Left cardiac atrium (tissue), 4 donors: ENCODE data around the gene AMZ2. TPM values are rescaled to one million over a fixed set of nuclear protein-coding genes. Genes with fewer than 3 reads are reported as not detected.
"Not testable (repeated sequence)": the region's sequence is repeated elsewhere in the genome, so short reads cannot be mapped to it uniquely, and the experiment has no call there.

Experiments used
- ATAC-seq, 2 donors: fragments of 200-7000 bp; cut with Tn5 transposase; one replicate each; pipeline ENCODE4 v1.9.1; 2020; ENCODE audit warnings: mild to moderate bottlenecking in 2 of 2, moderate library complexity in 2 of 2
- DNase-seq: peaks from one replicate; pipeline ENCODE4 v3.0.0-alpha.2; 2020
- intact Hi-C, 2 donors: fragments of 100-400 bp; cut with DNase I; formaldehyde crosslinking; loops; one replicate each; pipeline versions ENCODE4 v1.14.1 to v1.15.1; 2022 to 2023
- long read RNA-seq: library from polyadenylated mRNA; unstranded; transcript quantifications from one replicate; pipeline ENCODE4 v2.0.0, GENCODE V29; 2021
- total RNA-seq, 2 donors: library from RNA; stranded (reverse); fragmentation: NEBNext Ultra II Directional; extraction: Animal tissue kit (Norgen Biotek cat#: 25700); gene quantifications; one replicate each; pipeline ENCODE4 v1.2.1, GENCODE V29; 2021
- donor health status: DM: no; HTN: yes; CAD: no.
- donor health status: DM: no; HTN: yes; CAD: no; lungs with severe emphysema.
- donor health status: DM: yes; HTN: yes; CAD: no.
- donor health status: Dilated cardiomyopathy.

Gene AMZ2
- 10 to 100 TPM; 71.1 to 77.5 TPM for total RNA-seq
- long read RNA-seq, transcript AMZ2-202 (7 exons, 2,402 nt), result major isoform, 36 of 69 reads
- long read RNA-seq, transcript AMZ2-203 (8 exons, 1,378 nt), result minor isoform, 13 of 69 reads
- long read RNA-seq, partial matches to known transcripts, result 2 of 69 reads
- long read RNA-seq, other reads (novel, unspliced or antisense), result 17 of 69 reads

GRCh38 chr17:68247445-68248198 lies at the start of gene AMZ2:
Gene AMZ2 (plus strand): TSS chr17:68248043. CDS start chr17:68250188, 2,145 bp downstream.
- DNase-seq, result peak; percentile 95
- ATAC-seq, result peak; percentile 99
- intact Hi-C loops, result loop anchor here in 1 of 2 donors (5.0 kb wide), 1 partner anchor 40 kb away; no protein-coding TSS in a partner anchor

DNA sequence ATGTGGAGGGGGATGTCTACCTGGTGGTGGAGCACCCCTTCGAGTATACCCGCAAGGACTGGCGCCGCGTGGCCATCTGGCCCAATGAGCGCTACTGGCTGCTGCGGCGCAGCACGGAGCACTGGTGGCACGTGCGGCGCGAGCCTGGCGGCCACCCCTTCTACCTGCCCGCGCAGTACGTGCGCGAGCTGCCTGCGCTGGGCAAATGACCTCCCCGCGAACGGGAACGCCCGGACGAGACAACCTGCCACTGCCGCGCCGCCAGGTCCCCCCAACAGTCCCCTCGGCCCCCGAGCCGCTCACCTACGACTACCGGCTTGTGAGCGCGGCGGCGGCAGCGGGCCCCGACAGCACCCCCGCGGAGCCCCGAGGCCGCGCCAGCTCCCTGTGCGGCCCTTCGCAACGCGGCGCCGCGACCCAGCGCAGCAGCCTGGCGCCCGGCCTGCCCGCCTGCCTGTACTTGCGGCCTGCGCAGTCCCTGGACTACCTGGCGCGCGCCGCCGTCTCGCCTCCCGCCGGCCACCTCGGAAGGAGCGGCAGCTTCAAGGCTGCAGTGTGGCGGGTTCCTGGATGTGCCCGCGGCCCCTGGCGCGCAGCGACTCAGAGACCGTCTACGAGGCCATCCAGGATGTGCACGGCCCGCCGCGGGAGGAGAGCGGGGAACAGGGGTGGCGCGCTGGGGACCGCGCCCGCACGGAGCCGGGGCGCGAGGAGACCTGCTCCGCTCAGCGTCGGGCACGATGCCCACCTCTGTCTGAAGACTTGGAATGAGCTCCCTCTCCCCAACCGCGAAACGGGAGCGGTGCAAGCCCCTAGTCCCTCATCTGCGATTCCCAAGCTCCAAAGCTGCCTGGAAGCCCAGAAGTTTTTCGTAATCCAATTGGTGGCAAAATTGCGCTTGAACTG lies 48.7 kb upstream of the AMZ2 start:
- intact Hi-C loops, result no loop called here
- peak in 1 of 2 donors; percentile 7 for ATAC-seq
- DNase-seq, result peak; percentile 29

- ATAC-seq, result no peak
- DNase-seq, result no peak
- intact Hi-C loops, result no loop called here
Observed at GRCh38 chr17:68199837-68200688, 47.8 kb upstream of the AMZ2 start.

DNA sequence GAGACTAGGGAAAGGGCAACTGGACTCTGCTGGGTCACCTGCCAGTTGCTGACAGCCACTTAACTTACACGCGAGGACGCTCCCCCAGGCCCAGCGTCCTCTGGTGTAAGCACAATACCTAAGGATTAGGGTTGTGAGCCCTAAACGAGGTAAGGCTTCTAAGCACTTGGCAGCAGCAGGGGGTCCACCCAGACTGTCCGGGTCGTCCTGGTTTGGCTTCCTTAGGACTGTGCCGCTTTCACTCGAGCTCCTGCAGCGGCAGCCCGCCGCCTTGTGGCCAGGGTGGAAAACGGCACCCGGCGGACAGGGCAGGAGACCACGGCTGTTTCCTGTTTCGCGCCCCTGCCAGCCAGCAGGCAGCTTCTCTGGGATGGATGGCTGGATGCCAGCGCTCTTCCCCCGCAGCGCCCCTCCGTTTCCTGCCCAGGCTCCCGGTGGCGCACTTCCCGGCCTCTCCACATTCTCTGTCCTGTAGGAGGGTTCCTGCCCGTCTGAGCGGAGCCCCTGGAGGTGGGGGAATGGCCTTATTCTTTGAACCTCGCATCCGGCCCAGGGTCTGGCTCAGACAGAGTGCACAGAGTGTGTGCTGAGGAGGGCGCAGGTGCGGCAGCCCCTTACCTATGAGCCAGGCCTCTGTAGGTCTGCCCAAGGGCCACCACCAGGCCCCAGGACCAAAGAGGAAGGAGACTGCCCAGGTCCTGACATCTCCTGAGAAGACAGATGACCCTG lies 47.0 kb upstream of the AMZ2 start:
- DNase-seq, result peak; percentile 85
- peak; percentile 58 to 59 for ATAC-seq
- intact Hi-C loops, result no loop called here

- ATAC-seq, intact Hi-C loops, DNase-seq: not testable (repeated sequence)
Observed at GRCh38 chr17:68201418-68201771, 46.4 kb upstream of the AMZ2 start.

- ATAC-seq, DNase-seq, intact Hi-C loops: not testable (repeated sequence)
Observed at GRCh38 chr17:68202321-68202720, 45.5 kb upstream of the AMZ2 start.

DNA sequence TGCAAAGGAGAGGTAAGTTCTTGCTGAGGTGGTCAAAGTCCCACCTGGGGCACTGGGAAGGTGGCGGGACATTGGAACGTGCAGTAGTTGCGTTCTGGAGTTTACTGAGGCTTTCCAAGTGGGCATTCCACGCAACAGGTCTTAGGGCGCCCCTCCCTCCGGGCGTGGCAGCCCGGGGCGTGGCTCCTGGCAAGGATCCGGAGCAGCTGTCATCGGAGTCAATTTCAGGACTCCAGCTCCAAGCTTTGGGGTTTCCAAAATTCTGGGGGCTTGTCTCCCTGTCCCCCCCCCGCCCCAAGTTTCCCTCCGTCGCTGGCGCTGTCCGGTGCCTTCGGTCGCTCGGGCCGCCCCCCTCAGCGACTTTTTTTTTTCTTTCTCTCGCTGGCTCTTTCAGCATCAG lies 43.1 kb upstream of the AMZ2 start:
- peak in 1 of 2 donors; percentile 41 for ATAC-seq

GRCh38 chr17:68205251-68205807 lies 42.5 kb upstream of the AMZ2 start:
- ATAC-seq (peak; percentile 93 to 95), DNase-seq (peak; percentile 95)
- intact Hi-C loops, result loop anchor here in 1 of 2 donors (5.0 kb wide), 1 partner anchor 42 kb away; the partner anchor contains the start of gene AMZ2

More for the DNA sequence above, 43.1 kb upstream of the AMZ2 start:
- DNase-seq, result peak; percentile 32
- intact Hi-C loops, result loop anchor here in 1 of 2 donors (5.0 kb wide), 1 partner anchor 43 kb away; the partner anchor contains the start of gene AMZ2

GRCh38 chr17:68205808-68206720 lies 41.8 kb upstream of the AMZ2 start:
- DNase-seq (no peak), ATAC-seq (peak; percentile 28 to 47)
- intact Hi-C loops, result loop anchor here in 1 of 2 donors (5.0 kb wide), 1 partner anchor 41 kb away; the partner anchor contains the start of gene AMZ2

- ATAC-seq (no peak), DNase-seq (no peak)
- intact Hi-C loops, result loop anchor here in 1 of 2 donors (5.0 kb wide), 1 partner anchor 40 kb away; the partner anchor contains the start of gene AMZ2
Observed at GRCh38 chr17:68207651-68208253, 40.1 kb upstream of the AMZ2 start.

- intact Hi-C loops, result loop anchor here in 1 of 2 donors (5.0 kb wide), 1 partner anchor 39 kb away; the partner anchor contains the start of gene AMZ2
- not testable (repeated sequence) for DNase-seq, ATAC-seq
Observed at GRCh38 chr17:68208651-68209050, 39.2 kb upstream of the AMZ2 start.

GRCh38 chr17:68209191-68209900 lies 38.5 kb upstream of the AMZ2 start:
- DNase-seq, ATAC-seq: not testable (repeated sequence)
- intact Hi-C loops, result loop anchor here in 1 of 2 donors (5.0 kb wide), 1 partner anchor 38 kb away; the partner anchor contains the start of gene AMZ2

GRCh38 chr17:68210570-68211315 lies 37.1 kb upstream of the AMZ2 start:
- intact Hi-C loops, result no loop called here
- DNase-seq (no peak), ATAC-seq (no peak)
